Astrocyte of the cerebellum (primary cell): ENCODE results near the gene SLC22A16.

Source experiments
- DNase-seq: peaks from one replicate; pipeline ENCODE4 v3.0.0-alpha.2; 2011; ENCODE audit warnings: low read depth
- H3K4me3 ChIP-seq: 2 replicates; pipeline ENCODE4 v1.5.1; 2011; ENCODE audit warnings: mild to moderate bottlenecking, low read depth, low read length, moderate library complexity
- CTCF ChIP-seq: IDR thresholded peaks from 2 replicates; pipeline ENCODE4 v1.5.1; 2012; ENCODE audit warnings: low read length, low read depth, moderate library complexity, mild to moderate bottlenecking; ENCODE audit errors: missing control alignments
- in situ Hi-C: cut with HindIII; loops from 2 replicates; pipeline ENCODE4 v1.10.0; 2017; ENCODE audit warnings: low sequenced_read_pairs

Gene SLC22A16

GRCh38 chr6:110414669-110415068 lies 61.7 kb downstream of the SLC22A16 start:
- TF ChIP-seq CTCF = no peak

GRCh38 chr6:110412360-110412759 lies 64.1 kb downstream of the SLC22A16 start:
- TF ChIP-seq CTCF = no peak
- no peak overlapping the region for H3K4me3 ChIP-seq
- in situ Hi-C loops = no loop called here
- DNase-seq = no peak

More at GRCh38 chr6:110414669-110415068, 61.7 kb downstream of the SLC22A16 start:
- H3K4me3 ChIP-seq = no peak overlapping the region
- in situ Hi-C loops = no loop called here
- no peak for DNase-seq

- in situ Hi-C loops = no loop called here
- DNase-seq = no peak
- H3K4me3 ChIP-seq = no peak overlapping the region
- no peak for TF ChIP-seq CTCF
Measured at GRCh38 chr6:110410511-110410910, 65.9 kb downstream of the SLC22A16 start.

- no peak overlapping the region for H3K4me3 ChIP-seq
- in situ Hi-C loops = no loop called here
- TF ChIP-seq CTCF = no peak
- no peak for DNase-seq
Measured at GRCh38 chr6:110409794-110410193, 66.6 kb downstream of the SLC22A16 start.

- no peak for TF ChIP-seq CTCF
- no peak overlapping the region for H3K4me3 ChIP-seq
- DNase-seq = no peak
- in situ Hi-C loops = no loop called here
Measured at GRCh38 chr6:110408901-110409300, 67.5 kb downstream of the SLC22A16 start.

GRCh38 chr6:110404607-110405006 lies 71.8 kb downstream of the SLC22A16 start:
- no peak overlapping the region for H3K4me3 ChIP-seq
- in situ Hi-C loops = no loop called here
- no peak for TF ChIP-seq CTCF
- DNase-seq = no peak
